Testis (tissue), 2 donors: ENCODE data around the gene CHCHD6.

ENCODE experiments used
- POLR2A ChIP-seq: fragments of 450-650 bp; IDR thresholded peaks from one replicate; pipeline ENCODE4 v1.6.1; 2017; ENCODE audit warnings: antibody characterized with exemption, mild to moderate bottlenecking, moderate library complexity
- TF ChIP-seq, protein P1 (sequence below), 3 experiments: fragments of 450-650 bp in 2 of 3; fragments of 200-600 bp in 1 of 3; sonication (generic) in 1 of 3; IDR thresholded peaks; one replicate each; pipeline ENCODE4 v1.5.1; 2016 to 2019; ENCODE audit warnings: antibody characterized with exemption in 3 of 3, mild to moderate bottlenecking in 2 of 3, moderate library complexity in 1 of 3

DNA sequence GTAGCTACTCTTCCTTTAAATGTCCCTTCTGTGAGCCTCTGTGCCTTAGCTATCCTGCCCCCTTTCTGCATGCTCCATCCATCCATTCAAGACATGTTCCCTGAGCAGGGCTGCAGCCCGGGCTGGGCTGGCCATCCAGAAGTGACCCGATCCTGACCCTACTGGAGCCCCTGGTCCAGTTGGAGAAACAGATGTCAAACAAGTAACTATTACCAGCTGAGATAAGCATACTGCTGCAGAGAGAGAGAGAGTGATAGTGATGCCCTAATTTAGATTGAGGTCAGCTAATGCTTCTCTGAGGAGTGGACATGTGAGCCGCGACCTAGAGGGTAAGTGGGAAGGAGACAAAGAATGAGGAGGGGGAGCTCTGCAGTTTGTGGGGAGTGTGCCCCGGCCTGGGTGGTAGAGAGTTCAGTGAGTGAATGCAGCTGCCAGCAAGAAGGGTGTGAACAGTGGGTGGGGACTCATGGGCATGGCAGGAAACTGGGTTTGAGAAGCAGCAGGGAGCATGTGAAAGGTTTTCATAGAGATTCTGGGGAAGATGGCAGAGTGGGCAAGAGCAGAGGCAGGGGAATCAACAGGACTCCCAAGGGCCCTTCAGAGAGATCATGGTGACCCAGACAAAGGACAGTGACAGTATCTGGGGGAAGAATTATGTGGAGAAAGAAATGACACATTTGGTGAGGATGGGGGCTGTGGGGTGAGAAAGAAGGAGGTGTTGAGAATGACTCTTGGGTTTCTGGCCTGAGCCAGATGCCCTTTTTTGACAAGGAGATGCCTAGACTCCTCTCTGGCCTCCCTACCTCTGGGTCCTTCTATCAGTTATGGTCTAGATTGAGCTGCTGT, 44.9 kb downstream of the CHCHD6 start:
- TF ChIP-seq, protein P1, sequence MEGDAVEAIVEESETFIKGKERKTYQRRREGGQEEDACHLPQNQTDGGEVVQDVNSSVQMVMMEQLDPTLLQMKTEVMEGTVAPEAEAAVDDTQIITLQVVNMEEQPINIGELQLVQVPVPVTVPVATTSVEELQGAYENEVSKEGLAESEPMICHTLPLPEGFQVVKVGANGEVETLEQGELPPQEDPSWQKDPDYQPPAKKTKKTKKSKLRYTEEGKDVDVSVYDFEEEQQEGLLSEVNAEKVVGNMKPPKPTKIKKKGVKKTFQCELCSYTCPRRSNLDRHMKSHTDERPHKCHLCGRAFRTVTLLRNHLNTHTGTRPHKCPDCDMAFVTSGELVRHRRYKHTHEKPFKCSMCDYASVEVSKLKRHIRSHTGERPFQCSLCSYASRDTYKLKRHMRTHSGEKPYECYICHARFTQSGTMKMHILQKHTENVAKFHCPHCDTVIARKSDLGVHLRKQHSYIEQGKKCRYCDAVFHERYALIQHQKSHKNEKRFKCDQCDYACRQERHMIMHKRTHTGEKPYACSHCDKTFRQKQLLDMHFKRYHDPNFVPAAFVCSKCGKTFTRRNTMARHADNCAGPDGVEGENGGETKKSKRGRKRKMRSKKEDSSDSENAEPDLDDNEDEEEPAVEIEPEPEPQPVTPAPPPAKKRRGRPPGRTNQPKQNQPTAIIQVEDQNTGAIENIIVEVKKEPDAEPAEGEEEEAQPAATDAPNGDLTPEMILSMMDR (IDR thresholded peaks at IDR 0.05): no peak
- no peak for TF ChIP-seq POLR2A
